ENCODE data around the gene ANKRD26. TPM values are rescaled to one million over a fixed set of nuclear protein-coding genes. Genes with fewer than 3 reads are reported as not detected.

ANKRD26 gene
- total RNA-seq, 2 donors from 2014 or later, result 15.8 to 18.9 TPM

- WGBS, 2 experiments (ENCODE audit: insufficient coverage in 1 of 2, insufficient read length in 1 of 2), result 90 to 93% methylated on average over 2 to 4 of the region's 4 CpGs
These were observed 119.0 kb downstream of the ANKRD26 start for GRCh38 chr10:26981232-26981824.

GRCh38 chr10:26978519-26978918, 121.8 kb downstream of the ANKRD26 start:
- Mint-ChIP-seq H3K27ac (no peak overlapping the region), H3K4me1 (peaks cover 13% of the 10 kb centered on the region), H3K36me3 (ENCODE audit: low read depth) (peaks cover 6% of the 10 kb centered on the region), H3K9me3 (no peaks in the 10 kb centered on the region), H3K27me3 (ENCODE audit: insufficient read depth) (no peaks in the 10 kb centered on the region), H3K4me3 (no peak overlapping the region)
- no peak for TF ChIP-seq CTCF (conservative IDR thresholded peaks at IDR 0.05)
- H3K4me1 ChIP-seq (ENCODE audit: control insufficient read depth, insufficient read depth, low read length), result no peaks in the 10 kb centered on the region
- H3K27me3 ChIP-seq (ENCODE audit: control insufficient read depth, insufficient read depth, low read length, poor library complexity, severe bottlenecking), result no peaks in the 10 kb centered on the region
- H3K4me3 ChIP-seq (ENCODE audit: low read length), result no peak overlapping the region
- WGBS, 2 experiments (ENCODE audit: insufficient coverage in 1 of 2, insufficient read length in 1 of 2), result 98 to 100% methylated on average over 2 to 4 of the region's 4 CpGs
- H3K36me3 ChIP-seq (ENCODE audit: control insufficient read depth, insufficient read depth, low read length), result no peaks in the 10 kb centered on the region
- no peak overlapping the region for H3K27ac ChIP-seq (ENCODE audit: low read depth, low read length)
- DNase-seq, result no peak
- H3K9ac ChIP-seq (ENCODE audit: extremely low read depth, low read length, poor library complexity, severe bottlenecking), result no peak overlapping the region
- H3K9me3 ChIP-seq (ENCODE audit: control insufficient read depth, low read length), result peaks cover 12% of the 10 kb centered on the region

More at GRCh38 chr10:26981232-26981824, 119.0 kb downstream of the ANKRD26 start:
- no peaks in the 10 kb centered on the region for H3K27me3 Mint-ChIP-seq (ENCODE audit: insufficient read depth)
- no peak overlapping the region for H3K4me3 ChIP-seq (ENCODE audit: low read length)
- TF ChIP-seq CTCF (conservative IDR thresholded peaks at IDR 0.05), result no peak
- H3K9ac ChIP-seq (ENCODE audit: extremely low read depth, low read length, poor library complexity, severe bottlenecking), result no peak overlapping the region
- no peak for DNase-seq
- H3K27me3 ChIP-seq (ENCODE audit: control insufficient read depth, insufficient read depth, low read length, poor library complexity, severe bottlenecking), result no peaks in the 10 kb centered on the region
- H3K36me3 Mint-ChIP-seq (ENCODE audit: low read depth), result peaks cover 6% of the 10 kb centered on the region
- H3K36me3 ChIP-seq (ENCODE audit: control insufficient read depth, insufficient read depth, low read length), result no peaks in the 10 kb centered on the region
- peaks cover 13% of the 10 kb centered on the region for H3K4me1 Mint-ChIP-seq
- peaks cover 12% of the 10 kb centered on the region for H3K9me3 ChIP-seq (ENCODE audit: control insufficient read depth, low read length)
- no peak overlapping the region for H3K27ac ChIP-seq (ENCODE audit: low read depth, low read length)
- H3K9me3 Mint-ChIP-seq, result no peaks in the 10 kb centered on the region
- H3K4me3 Mint-ChIP-seq, result no peak overlapping the region
- H3K27ac Mint-ChIP-seq, result no peak overlapping the region
- no peaks in the 10 kb centered on the region for H3K4me1 ChIP-seq (ENCODE audit: control insufficient read depth, insufficient read depth, low read length)

- Mint-ChIP-seq H3K27me3 (ENCODE audit: insufficient read depth) (no peaks in the 10 kb centered on the region), H3K36me3 (ENCODE audit: low read depth) (peaks cover 6% of the 10 kb centered on the region), H3K4me1 (peaks cover 13% of the 10 kb centered on the region), H3K27ac (no peak overlapping the region), H3K9me3 (no peaks in the 10 kb centered on the region), H3K4me3 (no peak overlapping the region)
- H3K27ac ChIP-seq (ENCODE audit: low read depth, low read length), result no peak overlapping the region
- no peaks in the 10 kb centered on the region for H3K4me1 ChIP-seq (ENCODE audit: control insufficient read depth, insufficient read depth, low read length)
- no peak overlapping the region for H3K9ac ChIP-seq (ENCODE audit: extremely low read depth, low read length, poor library complexity, severe bottlenecking)
- no peaks in the 10 kb centered on the region for H3K27me3 ChIP-seq (ENCODE audit: control insufficient read depth, insufficient read depth, low read length, poor library complexity, severe bottlenecking)
- no peak for TF ChIP-seq CTCF (conservative IDR thresholded peaks at IDR 0.05)
- peaks cover 12% of the 10 kb centered on the region for H3K9me3 ChIP-seq (ENCODE audit: control insufficient read depth, low read length)
- no peak for DNase-seq
- 90% methylated on average over 2 of the region's 2 CpGs; no CpG with 5 or more reads in 1 of the 2 experiments for WGBS, 2 experiments (ENCODE audit: insufficient coverage in 1 of 2, insufficient read length in 1 of 2)
- no peaks in the 10 kb centered on the region for H3K36me3 ChIP-seq (ENCODE audit: control insufficient read depth, insufficient read depth, low read length)
- H3K4me3 ChIP-seq (ENCODE audit: low read length), result no peak overlapping the region
These were observed 122.7 kb downstream of the ANKRD26 start for GRCh38 chr10:26977635-26978034.
